SKM-1 (cell line): ENCODE measurements around the gene SNTG2.

ENCODE experiments used
- DNase-seq: peaks from one replicate; lab custom pipeline; 2025; ENCODE audit not compliant: unreplicated experiment; lab: John Stamatoyannopoulos, UW

SNTG2 gene

GRCh38 chr2:1306687-1307516 is 356.3 kb downstream of the SNTG2 start:
- DNase-seq, result no peak

- no peak for DNase-seq
Measured at GRCh38 chr2:1307670-1308069, 357.0 kb downstream of the SNTG2 start.

GRCh38 chr2:1308678-1309077 is 358.0 kb downstream of the SNTG2 start:
- DNase-seq, result no peak

- DNase-seq, result no peak
Measured at GRCh38 chr2:1309507-1309906, 358.9 kb downstream of the SNTG2 start.

DNA sequence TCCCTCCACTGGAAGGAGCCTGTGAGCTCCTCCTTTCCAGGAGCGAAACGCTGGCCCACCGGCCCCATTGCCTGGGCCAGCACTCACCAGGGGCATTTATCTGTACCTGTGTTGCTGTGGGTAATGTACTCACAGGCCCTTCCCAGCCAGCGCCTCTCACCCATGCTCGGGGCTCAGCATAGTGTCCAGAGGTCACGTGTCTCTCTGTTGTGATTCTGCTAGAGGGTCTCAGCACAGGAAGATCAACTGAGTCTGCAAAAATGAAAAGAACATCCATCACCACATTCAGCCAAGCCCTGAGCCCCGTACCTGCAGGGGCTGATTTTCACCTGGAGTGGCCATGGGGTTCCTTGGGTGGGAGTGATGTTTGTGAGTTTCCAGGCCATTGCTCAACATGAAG is 359.6 kb downstream of the SNTG2 start:
- no peak for DNase-seq

- DNase-seq, result no peak
Measured at GRCh38 chr2:1310866-1311265, 360.2 kb downstream of the SNTG2 start.

- no peak for DNase-seq
Measured at GRCh38 chr2:1313240-1313924, 362.7 kb downstream of the SNTG2 start.

DNA sequence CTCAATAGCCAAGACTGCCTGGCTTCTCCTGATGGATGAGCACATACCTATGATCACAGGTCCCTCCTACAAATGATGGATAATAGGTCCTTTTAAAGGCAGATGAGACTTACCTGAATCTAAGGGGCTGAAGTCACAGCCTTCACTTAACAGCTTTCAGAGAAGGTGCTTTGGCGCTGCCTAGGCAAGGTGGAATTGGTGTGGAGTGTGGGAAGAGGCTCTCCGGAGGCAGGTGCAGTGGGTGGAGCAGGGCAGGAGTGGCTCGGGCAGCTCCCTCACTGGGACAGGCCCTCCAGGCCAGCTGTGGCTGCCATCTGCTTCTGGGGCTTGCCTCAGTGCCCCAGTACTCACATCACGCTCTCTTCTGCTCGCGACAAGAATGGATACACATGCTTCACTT is 363.6 kb downstream of the SNTG2 start:
- DNase-seq, result no peak

GRCh38 chr2:1318366-1319009 is 367.8 kb downstream of the SNTG2 start:
- DNase-seq, result no peak

DNA sequence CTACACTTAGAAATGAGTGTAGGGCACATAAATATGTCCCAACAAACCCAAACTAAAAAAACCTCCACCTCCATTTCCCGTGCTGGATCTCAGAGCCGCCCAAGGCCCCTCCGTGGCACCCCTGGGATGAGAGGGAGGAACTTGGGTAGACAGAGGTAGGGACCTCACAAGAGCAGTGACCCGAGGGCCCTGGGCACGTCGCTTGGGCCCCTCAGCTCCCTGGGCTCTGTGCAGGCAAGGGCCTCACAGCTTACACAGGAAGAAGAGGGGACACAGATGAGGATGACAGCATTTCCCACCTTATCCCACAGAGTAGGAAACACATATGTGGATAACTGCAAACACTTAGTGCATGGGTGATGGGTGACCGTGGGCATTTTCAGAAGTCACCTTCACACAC is 368.7 kb downstream of the SNTG2 start:
- no peak for DNase-seq

DNA sequence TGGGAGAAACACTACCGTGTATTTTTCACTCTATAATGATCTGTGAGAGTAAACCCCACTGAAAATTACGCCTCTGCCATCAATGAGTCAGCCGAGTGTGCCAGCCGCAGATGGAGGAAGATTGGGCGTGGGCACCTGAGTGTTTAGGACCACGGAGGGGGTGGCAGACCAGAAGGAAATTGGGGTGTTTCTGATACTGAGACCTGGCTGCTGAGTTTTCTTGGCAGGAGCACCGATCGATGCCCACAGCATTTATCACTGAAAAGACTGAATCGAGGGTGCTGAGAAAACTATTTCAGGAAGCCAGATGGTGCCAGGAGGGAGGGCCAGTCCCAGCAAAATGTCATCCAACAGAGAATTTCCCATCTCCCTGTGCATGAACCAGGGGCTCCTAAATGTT is 370.7 kb downstream of the SNTG2 start:
- DNase-seq, result no peak

DNA sequence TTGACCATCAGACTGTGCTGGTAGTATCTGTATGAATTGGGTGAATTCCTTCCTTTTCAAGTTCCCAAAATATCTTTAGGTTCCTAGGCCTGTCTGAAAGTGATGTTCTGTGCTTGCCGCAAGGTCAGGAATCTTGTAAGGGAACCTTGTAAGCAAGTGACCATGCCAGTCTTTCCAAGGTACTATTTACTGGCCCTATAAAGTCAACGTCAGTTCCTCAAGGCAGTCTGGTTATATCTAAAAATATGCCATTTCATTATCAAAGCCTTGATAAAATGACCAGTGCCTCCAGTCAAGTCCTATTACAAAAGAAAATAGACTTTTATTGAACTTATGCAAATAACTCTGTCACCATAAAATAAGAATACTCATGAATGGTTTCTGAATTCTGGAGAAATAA is 374.2 kb downstream of the SNTG2 start:
- no peak for DNase-seq

- no peak for DNase-seq
Measured at GRCh38 chr2:1328684-1329083, 378.0 kb downstream of the SNTG2 start.

- DNase-seq, result no peak
Measured at GRCh38 chr2:1339388-1340140, 388.9 kb downstream of the SNTG2 start.

DNA sequence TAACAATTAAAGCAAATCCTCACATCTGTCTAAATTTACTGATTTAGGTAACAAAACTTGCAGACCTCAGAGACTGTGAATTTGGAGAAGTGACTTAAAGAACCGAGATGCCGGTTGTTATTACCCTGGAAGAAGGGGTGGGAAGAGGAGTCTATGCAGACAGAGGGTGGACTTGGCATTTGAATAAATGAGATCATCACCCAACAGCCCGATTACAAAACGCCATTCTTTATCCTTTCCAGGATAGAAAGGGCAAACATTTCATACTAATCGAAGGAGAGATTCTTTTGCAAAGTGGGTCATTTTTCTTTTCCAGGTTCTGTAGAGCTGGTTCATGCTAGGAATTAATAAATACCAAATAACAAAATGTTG is 389.5 kb downstream of the SNTG2 start:
- DNase-seq, result no peak

GRCh38 chr2:1341404-1342120 is 390.9 kb downstream of the SNTG2 start:
- DNase-seq, result no peak

DNA sequence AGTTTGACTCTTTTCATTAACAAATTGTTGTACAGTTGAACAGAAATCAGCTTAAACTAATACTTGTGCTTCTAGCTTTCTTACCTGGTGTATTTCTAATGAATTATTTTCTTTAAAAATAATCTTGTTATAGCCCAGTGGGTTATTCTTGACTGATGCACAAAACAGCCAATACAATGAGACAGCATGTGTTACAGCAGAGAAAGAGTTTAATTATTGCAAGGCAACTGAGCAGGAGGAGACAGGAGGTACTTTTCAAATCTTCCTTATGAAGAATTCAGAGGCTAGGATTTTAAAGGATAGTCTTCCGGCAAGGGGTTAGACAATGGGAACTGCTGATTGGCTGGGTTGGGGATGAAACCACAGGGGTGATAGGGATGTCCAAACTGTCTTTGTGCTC is 398.1 kb downstream of the SNTG2 start:
- DNase-seq, result no peak

DNA sequence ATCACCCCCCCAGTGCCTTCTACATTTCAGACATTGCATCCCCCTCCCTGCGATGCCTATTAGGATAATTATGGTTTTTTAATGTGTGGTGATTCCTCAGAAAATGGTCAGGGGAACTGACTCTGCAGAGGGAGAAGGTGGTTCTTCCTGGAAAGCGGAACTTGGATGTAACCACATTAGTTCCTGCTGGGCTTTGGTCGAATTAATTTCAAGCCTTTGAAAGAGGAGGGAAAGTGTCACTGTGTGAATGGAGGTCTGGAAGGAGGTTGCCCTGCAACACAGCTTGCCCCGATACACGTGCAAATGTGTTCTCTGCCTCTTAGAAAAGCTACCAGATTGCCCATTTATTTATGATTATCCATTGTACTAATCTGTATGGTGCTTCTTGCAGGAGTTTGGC is 399.5 kb downstream of the SNTG2 start:
- DNase-seq, result no peak

DNA sequence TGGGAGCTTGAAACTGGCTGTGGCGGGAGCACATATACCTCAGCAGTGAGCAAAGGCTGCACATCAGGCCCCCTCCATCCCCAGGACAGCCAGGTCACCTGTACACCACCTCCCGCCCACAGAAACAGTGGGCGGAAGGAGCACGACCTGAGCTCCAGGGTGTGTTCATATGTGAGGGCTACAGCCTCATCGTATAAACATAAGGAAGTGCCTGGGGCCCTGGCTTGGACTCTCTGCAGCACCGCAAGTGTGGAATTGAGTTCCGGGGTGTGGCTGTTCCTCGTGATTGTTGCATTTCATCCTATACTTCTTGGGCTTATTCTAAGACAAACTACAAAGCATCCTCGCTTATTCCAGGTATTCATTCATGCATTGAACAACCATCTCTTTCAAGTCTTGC is 402.5 kb downstream of the SNTG2 start:
- no peak for DNase-seq

DNA sequence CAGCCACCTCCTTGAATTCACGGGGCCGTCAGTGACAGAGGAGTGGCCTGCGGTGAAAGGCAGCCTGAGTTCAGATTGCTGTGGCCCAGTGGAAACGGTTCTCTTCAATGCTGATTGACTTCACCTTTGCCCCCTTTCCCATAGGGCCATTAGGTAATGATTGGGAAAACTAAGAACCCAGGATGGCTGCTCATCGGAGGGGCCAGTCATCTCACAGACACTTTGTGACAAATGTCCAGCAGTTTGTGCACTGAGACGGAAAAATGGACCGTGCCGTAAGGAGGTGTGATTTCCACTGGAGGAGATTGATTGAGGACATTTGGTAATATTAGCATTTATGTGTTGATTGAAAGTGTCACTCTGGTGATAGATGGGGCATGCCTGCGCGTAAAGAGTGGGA is 402.9 kb downstream of the SNTG2 start:
- DNase-seq, result no peak

DNA sequence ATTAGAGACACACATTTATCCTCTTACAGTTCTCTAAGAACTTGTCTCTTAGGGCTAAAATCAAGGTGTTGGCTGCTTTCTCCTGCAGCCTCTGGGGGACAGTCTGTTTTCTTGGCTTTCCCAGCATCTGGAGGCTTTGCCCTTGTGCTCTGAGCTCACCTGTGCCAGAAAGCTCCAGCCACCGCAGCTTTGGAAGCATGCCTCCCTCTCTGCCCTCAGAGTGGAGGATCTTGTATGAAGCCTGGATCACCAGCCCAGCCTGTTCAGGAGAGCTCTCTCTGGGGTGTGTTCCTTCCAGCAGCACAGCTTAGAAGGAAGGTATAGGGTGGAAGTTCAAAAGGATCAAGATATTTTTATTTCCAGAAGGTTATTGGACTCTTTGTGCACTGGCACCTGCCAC is 409.5 kb downstream of the SNTG2 start:
- DNase-seq, result no peak
